Stimulated activated CD4-positive, alpha-beta T cell treated with anti-CD3 and anti-CD28 coated beads, Interleukin-12 subunit alpha, Interleukin-12 subunit beta, amount 100 ng/mL, for 24 hours (primary cell): ENCODE measurements around the gene TMPRSS4.
"Not testable (repeated sequence)": the region's sequence is repeated elsewhere in the genome, so short reads cannot be mapped to it uniquely, and the experiment has no call there.

Experiments
- DNase-seq, 2 experiments: peaks; one replicate each; pipeline ENCODE4 v3.0.0-alpha.2; 2020; ENCODE audit warnings: low read depth in 2 of 2

Gene TMPRSS4

GRCh38 chr11:118056806-118057205 is 20.1 kb upstream of the TMPRSS4 start:
- no peak for DNase-seq

- no peak for DNase-seq
These were observed 19.4 kb upstream of the TMPRSS4 start for GRCh38 chr11:118057251-118058145.

GRCh38 chr11:118058311-118059245 is 18.3 kb upstream of the TMPRSS4 start:
- no peak for DNase-seq

GRCh38 chr11:118059246-118059940 is 17.5 kb upstream of the TMPRSS4 start:
- DNase-seq, result no peak

GRCh38 chr11:118060081-118060661 is 16.7 kb upstream of the TMPRSS4 start:
- DNase-seq, result no peak

GRCh38 chr11:118060869-118061268 is 16.0 kb upstream of the TMPRSS4 start:
- DNase-seq, result no peak

- no peak for DNase-seq
These were observed 15.2 kb upstream of the TMPRSS4 start for GRCh38 chr11:118061586-118062125.

GRCh38 chr11:118062181-118062580 is 14.7 kb upstream of the TMPRSS4 start:
- DNase-seq, result not testable (repeated sequence)

- DNase-seq, result not testable (repeated sequence)
These were observed 14.2 kb upstream of the TMPRSS4 start for GRCh38 chr11:118062631-118063030.

- DNase-seq, result no peak
These were observed 11.9 kb upstream of the TMPRSS4 start for GRCh38 chr11:118064956-118065355.

GRCh38 chr11:118065384-118065783 is 11.5 kb upstream of the TMPRSS4 start:
- DNase-seq, result no peak

GRCh38 chr11:118067006-118067405 is 9.9 kb upstream of the TMPRSS4 start:
- DNase-seq, result no peak

GRCh38 chr11:118068206-118068944 is 8.5 kb upstream of the TMPRSS4 start:
- DNase-seq, result no peak

GRCh38 chr11:118068945-118069612 is 7.8 kb upstream of the TMPRSS4 start:
- DNase-seq, result no peak

- DNase-seq, result no peak
These were observed 5.4 kb upstream of the TMPRSS4 start for GRCh38 chr11:118071416-118072030.

- no peak for DNase-seq
These were observed 3.3 kb upstream of the TMPRSS4 start for GRCh38 chr11:118073554-118073953.

GRCh38 chr11:118074091-118074685 is 2.7 kb upstream of the TMPRSS4 start:
- DNase-seq, result no peak

- DNase-seq, result no peak
These were observed 2.1 kb upstream of the TMPRSS4 start for GRCh38 chr11:118074785-118075184.

GRCh38 chr11:118078911-118079411 is 2.1 kb downstream of the TMPRSS4 start:
- DNase-seq, result no peak
